ENCODE measurements around the gene COL4A3.

The COL4A3 gene

DNA sequence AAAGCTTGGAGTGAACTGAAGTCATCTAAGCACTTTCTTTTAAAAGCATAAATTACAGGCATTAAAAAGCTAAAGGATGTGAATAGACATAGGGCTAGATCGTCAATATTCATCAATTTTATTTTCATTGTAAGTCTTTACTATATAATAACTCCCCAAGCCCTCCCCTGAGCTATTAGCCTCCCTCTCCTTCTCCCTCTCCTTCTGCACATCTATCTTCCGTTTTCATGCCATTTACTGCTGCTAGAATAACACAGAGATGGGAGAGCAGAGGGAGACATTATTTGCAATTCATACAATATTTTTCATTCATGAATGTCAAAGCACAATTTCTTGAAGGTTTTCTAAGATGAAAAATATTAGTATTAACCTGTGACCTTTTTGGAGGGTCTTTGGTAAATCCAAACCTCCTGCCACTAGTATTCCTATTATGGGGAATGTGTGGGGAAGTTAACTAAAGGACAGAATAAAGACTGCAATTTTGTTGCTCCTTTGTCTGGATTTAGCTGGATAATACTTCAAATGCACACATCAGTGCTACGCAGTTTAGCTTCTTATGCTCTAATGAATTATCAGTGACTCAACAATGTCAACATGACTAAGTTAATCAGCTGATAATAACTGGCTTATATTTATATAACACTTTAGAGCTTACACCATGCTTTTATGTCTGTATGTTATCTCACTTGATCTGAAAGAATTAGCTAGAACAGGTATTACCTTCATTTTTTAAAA lies 132.4 kb downstream of the COL4A3 start:
- DNase-seq: no peak

DNA sequence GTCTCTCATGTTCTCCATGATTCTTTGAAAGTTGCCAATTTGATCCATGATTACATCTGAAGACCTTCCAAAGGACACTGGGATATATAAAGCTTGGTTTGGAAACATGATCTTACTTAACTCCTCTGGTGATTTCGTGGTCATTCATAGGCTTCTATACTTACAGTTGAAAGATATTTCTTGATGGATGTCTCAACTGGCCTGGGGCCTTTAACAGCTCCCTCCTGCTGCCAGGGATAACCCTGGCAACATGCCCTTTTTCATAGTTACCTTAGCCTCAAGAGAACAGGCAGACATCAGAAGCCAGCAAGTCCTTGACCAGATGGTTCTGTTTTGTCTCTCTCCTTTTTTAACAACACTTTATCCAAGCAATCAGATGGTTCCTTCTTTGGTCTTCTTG lies 137.1 kb downstream of the COL4A3 start:
- DNase-seq: no peak

DNA sequence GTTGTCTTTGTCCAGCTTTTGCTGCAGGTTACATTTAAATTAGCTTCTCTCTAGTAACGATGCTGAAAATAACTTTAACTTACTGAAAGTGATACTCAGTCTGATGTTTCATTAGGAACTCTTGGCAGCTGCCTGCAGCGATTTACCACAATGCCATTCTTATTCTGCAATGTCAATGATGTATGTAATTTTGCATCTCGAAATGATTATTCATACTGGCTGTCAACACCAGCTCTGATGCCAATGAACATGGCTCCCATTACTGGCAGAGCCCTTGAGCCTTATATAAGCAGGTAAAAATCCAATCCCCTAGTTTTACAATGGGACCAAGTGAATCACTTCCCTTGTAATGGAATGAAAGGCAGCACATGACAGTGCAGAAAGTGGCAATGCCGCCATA lies 144.4 kb downstream of the COL4A3 start:
- DNase-seq: no peak

DNA sequence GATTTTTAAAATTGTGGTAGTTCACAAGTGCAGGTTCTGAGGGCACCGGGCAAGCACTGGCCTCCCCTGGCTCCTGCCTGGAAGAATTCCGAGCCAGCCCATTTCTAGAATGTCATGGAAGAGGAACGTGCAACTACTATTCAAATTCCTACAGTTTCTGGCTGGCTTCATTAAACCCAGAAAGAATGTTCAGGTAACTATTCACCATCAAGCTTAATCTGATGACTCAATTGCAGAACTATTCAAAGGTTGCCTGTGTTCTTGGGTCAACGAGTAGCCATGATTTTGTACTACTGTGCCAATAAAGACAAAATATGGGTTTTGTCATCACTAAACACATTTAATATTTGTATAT lies 146.3 kb downstream of the COL4A3 start:
- DNase-seq: no peak

DNA sequence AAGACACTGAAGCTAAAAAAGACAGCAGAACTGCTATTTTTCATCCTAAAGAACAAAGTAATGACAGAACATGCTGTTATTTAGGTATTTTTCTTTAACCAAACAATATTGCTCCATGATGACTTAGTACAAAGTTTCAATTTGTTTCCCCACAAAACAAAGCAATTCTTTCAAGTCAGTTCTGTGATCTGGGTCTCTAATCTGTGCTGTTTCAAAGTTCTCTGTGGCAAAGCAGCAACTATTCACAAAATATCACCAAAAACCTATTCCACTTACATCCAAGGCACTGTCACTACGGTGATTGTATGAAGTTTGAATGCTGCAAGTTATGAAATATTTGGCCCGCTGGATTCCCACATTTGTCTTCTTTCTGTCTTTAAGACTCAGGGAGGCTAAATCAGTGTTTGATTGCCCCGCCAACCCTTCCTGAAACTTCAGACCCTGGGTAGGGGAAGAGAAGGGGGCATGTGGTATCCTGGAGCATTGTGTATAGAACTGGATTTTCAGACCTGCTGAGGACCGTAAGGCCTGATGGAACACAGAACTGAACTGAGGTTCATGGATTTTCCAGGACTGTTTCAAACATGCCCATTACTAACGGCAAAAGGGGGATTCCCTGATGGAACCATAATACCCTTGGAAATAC lies 147.6 kb downstream of the COL4A3 start:
- DNase-seq: no peak

DNA sequence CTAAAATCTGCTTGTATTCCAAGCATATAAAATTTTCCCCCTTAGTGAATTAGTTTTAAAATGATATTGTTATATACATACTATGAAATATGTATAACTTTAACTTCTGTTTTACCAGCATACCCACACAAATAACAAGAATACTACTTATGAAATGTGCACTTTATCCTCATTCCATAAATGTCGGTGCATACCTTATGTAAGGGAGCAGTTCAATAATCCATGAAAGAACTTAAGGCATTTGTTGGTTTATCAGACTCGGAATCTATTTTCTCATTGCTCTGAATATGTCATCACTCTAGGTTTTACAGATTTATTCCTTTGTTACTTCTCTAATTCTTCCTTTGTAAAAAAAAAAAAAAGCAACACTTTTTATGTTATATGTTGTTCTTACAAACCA lies 148.2 kb downstream of the COL4A3 start:
- no peak for DNase-seq

DNA sequence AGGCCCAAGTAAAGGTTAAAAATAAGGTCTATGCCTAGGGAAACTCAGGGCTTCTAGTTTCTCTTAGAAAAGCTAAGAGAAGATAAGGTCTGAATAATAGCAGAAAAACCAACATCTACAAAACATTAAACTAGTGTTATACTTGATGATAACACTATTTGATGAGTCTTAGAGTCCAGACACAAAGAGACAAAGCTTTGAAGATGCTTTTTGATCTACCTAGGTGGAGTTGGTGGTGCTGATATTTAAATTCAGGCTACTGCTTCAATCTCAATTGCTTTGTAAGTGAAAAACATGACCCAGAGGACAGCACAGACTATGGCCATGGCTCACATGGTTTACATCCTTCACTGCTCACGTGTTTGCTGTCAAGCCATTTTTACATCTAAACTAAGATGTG lies 148.9 kb downstream of the COL4A3 start:
- DNase-seq: no peak

DNA sequence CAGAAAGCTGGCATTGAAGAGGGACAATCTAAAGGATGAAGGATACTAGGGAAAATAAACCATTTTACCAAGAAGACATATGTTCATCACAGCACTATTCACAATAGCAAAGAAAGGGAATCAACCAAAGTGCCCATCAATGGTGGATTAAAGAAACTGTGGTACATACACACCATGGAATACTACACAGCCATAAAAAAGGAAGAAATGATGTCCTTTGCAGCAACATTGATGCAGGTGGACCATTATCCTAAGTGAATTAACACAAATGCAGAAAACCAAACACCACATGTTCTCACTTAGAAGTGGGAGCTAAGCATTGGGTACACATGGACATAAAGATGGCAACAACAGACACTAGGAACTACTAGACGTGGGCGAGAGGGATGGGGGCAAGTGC lies 153.4 kb downstream of the COL4A3 start:
- no peak for DNase-seq

DNA sequence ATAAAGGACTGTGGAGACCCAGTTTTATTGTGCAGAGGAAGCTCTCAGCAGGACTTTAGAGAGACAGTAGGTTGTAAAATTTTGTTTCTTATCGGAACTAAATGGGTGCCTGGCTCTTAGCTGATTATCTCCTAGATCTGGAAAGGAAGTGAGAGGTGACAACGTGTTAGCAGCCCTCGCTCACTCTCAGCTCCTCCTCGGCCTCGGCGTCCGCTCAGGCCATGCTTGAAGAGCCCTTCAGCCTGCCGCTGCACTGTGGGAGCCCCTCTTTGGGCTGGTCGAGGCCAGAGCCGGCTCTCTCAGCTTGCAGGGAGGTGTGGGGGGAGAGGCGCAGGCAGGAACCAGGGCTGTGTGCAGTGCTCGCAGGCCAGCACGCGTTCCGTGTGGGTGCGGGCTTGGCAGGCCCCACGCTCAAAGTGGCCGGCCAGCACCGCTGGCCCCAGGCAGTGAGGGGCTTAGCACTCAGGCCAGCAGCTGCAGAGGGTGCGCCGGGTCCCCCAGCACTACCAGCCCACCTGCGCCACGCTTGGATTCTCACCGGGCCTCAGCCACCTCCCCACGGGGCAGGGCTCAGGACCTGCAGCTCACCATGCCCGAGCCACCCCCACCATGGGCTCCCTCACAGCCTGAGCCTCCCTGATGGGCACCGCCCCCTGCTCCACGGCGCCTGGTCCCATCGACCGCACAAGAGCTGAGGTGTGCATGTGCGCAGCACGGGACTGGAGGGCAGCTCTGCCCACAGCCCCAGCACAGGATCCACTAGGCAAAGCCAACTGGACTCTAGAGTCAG lies 156.1 kb downstream of the COL4A3 start:
- no peak for DNase-seq

DNA sequence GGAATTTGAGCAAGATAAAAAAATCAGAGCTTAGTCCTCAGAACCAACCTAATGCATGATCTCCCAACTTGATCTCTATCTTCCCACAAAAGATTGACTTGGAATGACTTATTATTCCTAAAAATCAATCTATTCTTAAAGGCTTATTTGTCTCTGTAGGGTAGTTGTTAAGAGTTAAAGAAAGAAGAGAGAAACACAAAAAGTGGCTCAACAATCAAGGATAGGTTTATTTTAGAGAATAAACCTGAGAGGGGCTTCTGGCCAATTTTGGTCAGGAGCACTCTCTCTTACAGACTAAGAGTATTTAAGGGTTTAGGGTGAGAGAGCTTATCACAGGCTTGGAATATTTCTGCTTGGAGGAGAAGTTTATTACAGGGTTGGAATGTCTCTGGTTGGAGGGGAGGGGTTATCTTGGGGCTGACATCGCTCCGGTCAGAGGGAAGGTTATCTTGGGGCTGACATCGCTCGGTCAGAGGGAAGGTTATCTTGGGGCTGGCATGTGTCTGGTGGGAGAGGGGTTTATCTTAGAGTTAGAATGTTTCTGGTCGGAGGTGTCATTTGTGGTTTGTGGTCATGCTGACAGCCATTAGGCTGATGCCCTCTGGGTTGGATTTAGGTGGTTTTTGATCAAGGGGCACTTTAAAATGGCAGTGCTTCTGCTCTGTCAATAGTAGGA lies 158.2 kb downstream of the COL4A3 start:
- no peak for DNase-seq

DNA sequence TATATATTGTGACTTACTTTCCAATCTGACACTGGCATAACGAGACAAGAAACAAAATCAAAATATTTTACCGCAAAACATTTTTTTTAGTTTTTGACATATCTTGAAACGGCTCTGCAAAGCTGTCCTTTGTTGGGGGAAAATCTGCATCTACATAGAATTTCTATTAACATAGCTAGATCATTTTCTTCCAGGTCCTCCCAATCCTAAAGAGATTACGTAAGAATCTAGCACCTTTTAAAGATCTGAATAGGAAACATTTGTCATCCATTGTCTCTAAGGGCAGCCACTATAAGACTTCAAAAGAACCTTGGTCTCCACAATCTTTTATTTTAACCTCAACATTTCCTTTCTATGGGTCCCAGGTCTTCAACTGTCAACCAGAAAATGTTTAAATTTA lies 159.4 kb downstream of the COL4A3 start:
- no peak for DNase-seq

DNA sequence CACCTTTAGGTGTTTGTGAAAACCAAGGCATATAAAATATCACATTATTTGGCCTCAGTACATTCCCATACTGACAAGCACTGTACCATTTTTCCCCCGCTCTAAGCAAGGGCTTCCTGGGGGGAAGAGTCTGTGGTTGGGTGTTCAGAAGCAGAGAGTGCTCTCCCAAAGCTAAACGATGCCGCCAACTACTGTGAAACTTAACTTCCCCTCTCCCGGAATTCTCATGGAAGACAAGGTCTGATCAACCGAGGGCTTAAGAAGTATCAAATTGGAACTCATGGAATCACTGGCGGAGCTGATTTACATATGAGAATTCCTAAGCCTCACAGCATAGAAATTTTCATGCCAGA lies 160.2 kb downstream of the COL4A3 start:
- DNase-seq: no peak

DNA sequence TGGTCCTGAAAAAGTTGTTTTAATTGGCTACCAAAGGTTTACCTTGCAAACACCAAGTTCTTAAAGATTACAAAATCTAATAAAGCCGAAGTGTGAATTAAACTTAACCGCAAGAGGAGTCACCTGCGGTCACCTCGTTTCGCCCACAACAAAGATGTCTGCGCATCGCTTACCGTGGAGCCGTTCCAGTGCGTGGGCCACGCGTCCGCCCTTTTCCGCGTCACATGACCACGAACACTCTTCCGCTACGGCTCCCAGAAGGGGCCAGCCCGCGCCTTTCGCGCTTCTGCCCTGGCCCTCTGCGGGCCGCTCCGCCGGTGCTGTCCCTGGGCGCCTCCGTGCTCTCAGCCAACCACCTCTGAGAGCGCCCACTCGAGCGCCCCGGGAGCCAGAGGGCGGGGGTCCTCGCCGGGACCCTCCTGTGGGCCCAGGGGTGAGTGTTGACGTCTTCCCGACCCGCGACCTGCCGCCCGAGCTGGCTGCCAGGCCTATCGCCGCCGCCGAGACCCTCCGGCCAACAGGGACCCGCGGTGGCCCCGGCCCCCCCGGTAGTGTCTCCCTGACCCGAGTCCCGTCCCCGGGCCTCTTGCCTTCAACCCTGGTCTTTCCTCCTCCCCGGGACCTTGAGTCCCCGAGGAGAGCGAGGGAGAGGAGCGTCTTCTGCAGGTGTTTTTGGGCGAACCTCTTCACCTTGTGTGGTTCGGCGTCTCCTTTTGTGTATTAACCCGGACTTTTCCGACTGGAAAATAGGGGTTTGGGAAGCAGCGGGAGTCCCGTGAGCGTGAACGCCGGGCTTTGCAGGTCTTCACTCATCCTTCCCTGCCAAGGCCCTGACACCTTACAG lies 160.8 kb downstream of the COL4A3 start, which contains the start of gene MFF:
Gene MFF, plus strand, starts transcription at position 257 of the 844 bp plus-strand sequence. CDS start 5,415 bp downstream, outside the sequence.
- DNase-seq: peak; percentile 57 to 84

DNA sequence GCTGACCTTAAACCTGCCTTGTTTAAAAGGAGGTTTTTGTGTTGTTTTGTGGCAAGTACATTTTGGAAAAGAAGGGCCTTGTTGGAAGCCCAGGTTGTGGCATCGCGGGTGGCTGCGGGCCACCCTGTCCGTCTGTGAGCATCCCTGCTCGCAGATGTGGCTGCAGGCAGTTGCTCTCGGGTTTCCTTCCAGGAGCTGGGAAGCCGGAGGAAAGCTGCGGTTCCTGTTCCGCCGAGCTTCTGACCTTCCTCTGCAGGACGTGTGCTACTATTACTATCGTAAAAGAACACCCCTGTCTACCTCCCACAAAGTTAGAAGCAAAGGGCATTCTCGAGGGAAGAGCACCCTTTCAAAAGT lies 161.4 kb downstream of the COL4A3 start:
- no peak for DNase-seq

DNA sequence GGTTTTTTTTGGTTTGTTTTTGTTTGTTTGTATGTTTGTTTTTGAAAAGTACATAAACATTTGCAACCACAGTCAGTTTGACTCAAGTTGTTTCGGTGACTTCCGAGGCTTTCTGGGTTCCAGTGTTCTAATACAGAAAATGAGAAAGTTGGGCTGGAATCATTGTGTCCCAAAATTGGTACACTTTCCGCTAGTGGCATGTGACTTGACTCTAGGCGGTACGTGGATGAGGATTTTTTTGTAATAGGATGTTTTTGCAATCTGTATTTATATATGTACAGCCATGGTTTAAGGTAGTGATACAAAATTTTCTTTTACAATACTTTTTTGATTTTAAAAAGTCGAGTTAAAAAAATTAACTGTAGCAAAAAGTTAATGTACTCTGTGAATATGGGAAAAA lies 162.4 kb downstream of the COL4A3 start:
- no peak for DNase-seq

DNA sequence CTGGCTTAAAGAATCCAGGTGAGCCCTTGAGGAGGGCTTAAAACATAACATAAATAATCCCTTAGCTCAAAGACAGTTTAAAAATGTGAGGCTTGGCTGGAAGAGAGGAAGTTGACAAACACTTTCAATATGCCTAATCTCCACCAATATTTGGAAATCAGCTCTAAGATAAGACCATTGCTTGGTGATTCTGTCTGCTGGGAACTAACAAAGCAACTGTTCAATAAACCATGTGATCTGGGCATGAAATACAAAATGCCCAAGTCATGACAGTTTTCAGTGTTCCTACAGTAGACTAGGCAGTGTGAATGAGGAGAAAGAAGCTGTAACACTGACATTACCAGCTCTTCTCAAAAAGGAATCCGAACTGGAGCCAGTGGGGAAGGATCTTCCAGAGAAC lies 171.3 kb downstream of the COL4A3 start:
- DNase-seq: no peak

DNA sequence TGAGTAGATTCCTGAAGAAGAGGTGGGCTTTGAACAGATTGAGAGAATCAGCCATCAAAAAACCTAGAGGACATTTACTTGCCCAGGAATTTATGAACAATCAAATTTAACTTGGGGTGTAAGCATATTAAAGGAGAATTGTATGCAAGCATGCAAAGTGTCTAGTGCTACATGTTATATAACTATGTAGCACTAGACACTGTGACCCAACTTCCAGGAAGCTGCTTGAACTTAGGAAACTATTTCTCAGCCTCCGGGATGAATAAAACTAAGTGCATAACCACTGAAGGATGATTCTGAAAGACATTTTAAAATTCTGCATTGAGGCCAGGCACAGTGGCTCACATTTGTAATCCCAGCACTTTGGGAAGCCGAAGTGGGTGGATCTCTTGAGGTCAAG lies 173.0 kb downstream of the COL4A3 start:
- DNase-seq: no peak

DNA sequence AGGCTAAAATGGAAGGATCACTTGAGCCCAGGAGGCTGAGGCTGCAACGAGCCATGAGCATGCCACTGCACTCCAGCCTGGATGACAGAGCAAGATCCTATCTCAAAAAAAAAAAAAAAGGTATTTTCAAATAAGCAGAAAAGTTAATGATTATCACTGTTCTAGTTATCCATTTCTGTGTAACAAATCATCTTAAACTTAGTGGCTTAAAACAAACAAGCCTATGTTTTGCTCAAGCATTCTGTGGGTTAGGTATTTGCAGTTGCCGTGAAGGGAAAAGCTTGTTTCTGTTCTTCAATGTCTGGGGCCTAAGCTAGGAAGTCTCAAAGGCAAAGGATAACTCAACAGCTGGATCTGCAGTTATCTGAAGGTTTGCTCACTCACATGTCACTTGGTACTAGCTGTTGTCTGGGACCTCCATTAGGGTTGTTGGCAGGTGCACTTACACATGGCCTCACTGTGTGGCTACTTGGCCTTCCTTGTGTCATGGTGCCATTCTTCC lies 174.7 kb downstream of the COL4A3 start:
- DNase-seq: no peak

DNA sequence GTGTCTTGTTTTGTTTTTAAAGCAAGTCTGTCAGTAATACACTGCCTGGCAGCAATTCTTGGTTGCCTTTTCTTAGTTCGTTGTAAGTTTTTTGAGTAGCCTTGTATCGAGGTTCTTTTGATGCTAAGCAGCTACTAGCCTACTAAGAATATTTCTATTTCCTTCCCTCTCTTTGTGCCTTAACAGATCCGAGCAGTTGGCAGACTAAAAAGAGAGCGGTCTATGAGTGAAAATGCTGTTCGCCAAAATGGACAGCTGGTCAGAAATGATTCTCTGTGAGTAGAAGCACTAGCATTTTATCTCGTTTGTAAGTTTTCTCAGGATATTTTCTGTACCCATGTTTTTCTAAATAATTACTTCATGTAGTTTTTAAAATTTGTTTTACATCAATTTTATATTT lies 175.7 kb downstream of the COL4A3 start:
- DNase-seq: no peak

DNA sequence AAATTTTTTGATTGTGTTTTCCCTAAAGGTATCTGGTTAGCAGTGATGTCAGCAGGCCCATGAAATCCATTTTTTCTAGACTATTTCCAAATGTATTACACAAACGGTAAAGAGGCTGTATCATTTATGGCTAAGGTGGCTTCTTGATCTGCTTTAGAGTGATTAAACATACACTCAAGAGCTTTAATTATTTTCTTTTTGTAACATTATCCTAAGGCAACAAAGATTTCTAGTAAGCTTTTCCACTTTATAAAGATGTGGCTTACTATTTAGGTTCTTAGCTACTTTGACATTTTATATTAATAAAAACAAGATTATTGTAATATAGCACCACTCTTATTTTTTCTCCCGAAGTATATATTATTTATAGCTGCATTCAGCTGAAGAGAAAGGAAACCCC lies 177.1 kb downstream of the COL4A3 start:
- DNase-seq: no peak

DNA sequence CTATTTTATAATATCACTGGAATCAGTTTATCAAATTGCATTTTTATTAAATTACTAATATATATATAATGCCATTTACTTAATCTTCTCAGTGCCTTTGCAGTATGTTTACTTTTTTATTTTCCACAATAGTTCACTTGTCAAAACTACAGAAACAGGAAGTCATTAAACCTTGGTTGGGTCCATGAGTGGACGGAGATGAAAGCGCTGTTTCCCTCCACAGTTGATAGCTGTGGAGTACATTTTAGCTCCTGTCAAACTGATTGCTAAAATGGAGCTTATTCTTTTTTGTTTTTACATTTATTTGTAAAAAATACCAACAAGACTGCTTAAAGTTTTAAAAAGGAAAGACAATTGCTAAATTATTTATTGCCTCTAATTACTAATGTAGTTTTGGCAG lies 179.8 kb downstream of the COL4A3 start:
- DNase-seq: no peak

DNA sequence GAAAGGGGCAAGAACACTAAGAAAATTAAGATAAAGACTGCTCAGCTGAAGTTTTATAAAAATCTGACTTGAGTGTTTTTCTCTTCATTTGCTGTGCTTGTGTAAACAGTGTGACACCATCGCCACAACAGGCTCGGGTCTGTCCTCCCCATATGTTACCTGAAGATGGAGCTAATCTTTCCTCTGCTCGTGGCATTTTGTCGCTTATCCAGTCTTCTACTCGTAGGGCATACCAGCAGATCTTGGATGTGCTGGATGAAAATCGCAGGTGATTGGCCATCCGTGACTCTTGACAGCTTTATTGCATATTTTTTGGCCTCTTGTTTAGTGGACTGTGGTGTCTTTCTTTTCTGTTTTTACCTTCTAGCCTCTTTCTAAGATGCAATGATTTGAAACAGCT lies 182.7 kb downstream of the COL4A3 start:
- no peak for DNase-seq

DNA sequence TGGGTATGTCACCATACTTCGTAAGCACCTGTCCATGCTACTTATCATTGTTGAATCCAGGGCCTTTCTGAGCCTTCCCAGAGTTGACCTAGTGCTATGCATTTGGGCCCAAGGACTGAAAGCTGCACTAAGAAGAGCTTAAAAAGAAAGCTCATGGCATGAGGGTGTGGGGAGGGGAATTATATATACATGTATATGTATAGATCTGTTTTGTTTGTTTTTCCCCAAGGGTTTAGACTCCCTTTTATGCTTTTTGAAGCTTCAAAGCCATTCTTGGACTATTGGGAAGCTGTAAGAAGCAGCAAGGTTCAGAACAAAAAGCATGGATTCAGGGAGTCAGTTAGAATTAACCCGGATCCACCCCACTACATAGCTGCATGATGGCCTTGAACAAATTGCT lies 183.9 kb downstream of the COL4A3 start:
- DNase-seq: no peak
